Fibroblast of the aortic adventitia (primary cell): ENCODE results near the gene RTN4R. TPM values are rescaled to one million over a fixed set of nuclear protein-coding genes. Genes with fewer than 3 reads are reported as not detected.

Source experiments
- DNase-seq: peaks from one replicate; pipeline ENCODE4 v3.0.0-alpha.2; 2010; ENCODE audit warnings: low read depth
- H3K4me3 ChIP-seq: 2 replicates; pipeline ENCODE4 v1.5.1; 2011; ENCODE audit warnings: low read depth, mild to moderate bottlenecking, control low read depth, low read length, moderate library complexity
- CTCF ChIP-seq: IDR thresholded peaks from 2 replicates; pipeline ENCODE4 v1.5.1; 2011; ENCODE audit warnings: mild to moderate bottlenecking, low read length, control low read depth, inconsistent platforms; ENCODE audit not compliant: insufficient read depth
- small RNA-seq: library from RNA; depleted of rRNA; stranded (forward); fragments of <200 nt; gene quantifications from one replicate; pipeline ENCODE3, GENCODE V24; 2012
- total RNA-seq: library from RNA; depleted of rRNA; stranded (reverse); fragments of >200 nt; gene quantifications from 2 replicates; pipeline ENCODE4 v1.2.3, GENCODE V29; 2012; ENCODE audit warnings: low replicate concordance

The RTN4R gene
- total RNA-seq, 1 donor, result 0.09 TPM

- TF ChIP-seq CTCF, result no peak
- DNase-seq, result no peak
- no peak overlapping the region for H3K4me3 ChIP-seq
Measured at GRCh38 chr22:20193761-20194494, 74.2 kb downstream of the RTN4R start.

- H3K4me3 ChIP-seq, result no peak overlapping the region
- TF ChIP-seq CTCF, result no peak
- no peak for DNase-seq
Measured at GRCh38 chr22:20192972-20193760, 75.0 kb downstream of the RTN4R start.

- DNase-seq, result no peak
- no peak overlapping the region for H3K4me3 ChIP-seq
- no peak for TF ChIP-seq CTCF
Measured at GRCh38 chr22:20192293-20192971, 75.7 kb downstream of the RTN4R start.

GRCh38 chr22:20191803-20192202 lies 76.3 kb downstream of the RTN4R start:
- no peak for TF ChIP-seq CTCF
- no peak overlapping the region for H3K4me3 ChIP-seq
- DNase-seq, result no peak

Small RNA genes lying within 50 kb of the gene (small RNA-seq; reads per million reads assigned to genes)
- gene MIR1286, result not detected

Other genes with a start within 250 kb of the RTN4R start
- 25.7 and 41.7 TPM in 2 replicates for gene TANGO2, start 247.2 kb downstream of the RTN4R start, total RNA-seq
- gene DGCR8, start 188.1 kb downstream of the RTN4R start, total RNA-seq, result 22.0 and 29.0 TPM in 2 replicates
- 160 and 191 TPM in 2 replicates for gene RANBP1, start 152.2 kb downstream of the RTN4R start, total RNA-seq
- gene TRMT2A, start 151.1 kb downstream of the RTN4R start, total RNA-seq, result 18.4 and 28.7 TPM in 2 replicates
- gene ZDHHC8, start 136.5 kb downstream of the RTN4R start, total RNA-seq, result 8.7 and 12.7 TPM in 2 replicates
- gene CCDC188, start 117.3 kb downstream of the RTN4R start, total RNA-seq, result 0.45 TPM in 1 of 2 replicates, not detected in the other
- 58.2 and 74.7 TPM in 2 replicates for gene DGCR6L, start 51.7 kb upstream of the RTN4R start, total RNA-seq
- 5.8 and 44.3 TPM in 2 replicates for gene ZNF74, start 125.8 kb upstream of the RTN4R start, total RNA-seq
- gene SCARF2, start 169.5 kb upstream of the RTN4R start, total RNA-seq, result 11.8 and 42.9 TPM in 2 replicates
- 12.3 and 29.6 TPM in 2 replicates for gene KLHL22, start 227.5 kb upstream of the RTN4R start, total RNA-seq
- gene MED15, start 239.3 kb upstream of the RTN4R start, total RNA-seq, result 24.4 and 44.2 TPM in 2 replicates